ENCODE measurements around the gene EMILIN1.
A peak's percentile ranks its signal among the peaks of the same experiment; 100 is the strongest.
"Not testable (repeated sequence)": the region's sequence is repeated elsewhere in the genome, so short reads cannot be mapped to it uniquely, and the experiment has no call there.

The EMILIN1 gene

DNA sequence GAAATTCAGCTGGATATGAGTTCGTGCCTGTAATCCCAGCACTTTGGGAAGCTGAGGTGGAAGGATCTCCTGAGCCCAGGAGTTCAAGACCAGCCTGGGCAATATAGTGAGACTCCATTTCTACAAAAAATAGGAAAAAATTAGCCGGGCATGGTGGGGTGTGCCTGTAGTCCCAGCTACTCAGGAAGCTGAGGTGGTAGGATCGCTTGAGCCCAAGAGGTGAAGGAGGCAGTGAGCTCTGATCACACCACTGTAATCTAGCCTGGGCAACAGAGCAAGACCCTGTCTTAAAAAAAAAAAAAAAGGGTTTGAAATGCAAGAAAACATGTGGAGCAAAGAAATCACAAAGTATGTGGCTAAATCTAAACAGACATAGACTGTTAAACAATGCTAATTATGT lies 30.7 kb downstream of the EMILIN1 start:
- POLR2A ChIA-PET, result no interaction called here
- TF ChIP-seq CTCF (IDR thresholded peaks at IDR 0.05; ENCODE audit: insufficient read depth, low read length, missing control alignments), result no peak
- CTCF ChIA-PET, result interaction anchor here (0.6 to 4.8 kb wide), 9 partner anchors 12 to 262 kb away, joined by 3 to 36 read pairs (median 3); no protein-coding TSS in a partner anchor
- H3K4me3 ChIP-seq (ENCODE audit: low read depth, low read length), result no peak overlapping the region
- DNase-seq (ENCODE audit: low read depth, low spot score), result no peak

DNA sequence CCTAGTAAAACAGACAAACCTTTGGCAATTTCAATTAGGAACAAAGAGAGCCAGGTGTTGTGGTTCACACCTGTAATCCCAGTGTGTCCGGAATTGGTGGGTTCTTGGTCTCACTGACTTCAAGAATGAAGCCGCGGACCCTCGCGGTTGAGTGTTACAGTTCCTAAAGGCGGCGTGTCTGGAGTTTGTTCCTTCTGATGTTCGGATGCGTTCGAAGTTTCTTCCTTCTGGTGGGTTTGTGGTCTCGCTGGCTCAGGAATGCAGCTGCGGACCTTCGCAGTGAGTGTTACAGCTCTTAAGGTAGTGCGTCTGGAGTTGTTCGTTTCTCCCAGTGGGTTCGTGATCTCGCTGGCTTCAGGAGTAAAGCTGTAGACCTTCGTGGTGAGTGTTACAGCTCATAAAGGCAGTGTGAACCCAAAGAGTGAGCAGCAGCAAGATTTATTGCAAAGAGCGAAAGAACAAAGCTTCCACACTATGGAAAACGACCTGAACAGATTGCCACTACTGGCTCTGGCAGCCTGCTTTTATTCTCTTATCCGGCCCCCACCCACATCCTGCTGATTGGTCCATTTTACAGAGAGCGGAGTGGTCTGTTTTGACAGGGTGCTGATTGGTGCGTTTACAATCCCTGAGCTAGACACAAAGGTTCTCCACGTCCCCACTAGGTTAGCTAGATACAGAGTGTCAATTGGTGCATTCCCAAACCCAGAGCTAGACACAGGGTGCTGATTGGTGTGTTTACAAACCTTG lies 32.4 kb downstream of the EMILIN1 start:
- CTCF ChIA-PET, result interaction anchor here (1.3 to 3.4 kb wide), 5 partner anchors 12 to 170 kb away, joined by 3 to 17 read pairs (median 7); partner anchors contain the start of gene PREB
- H3K4me3 ChIP-seq (ENCODE audit: low read depth, low read length); DNase-seq (ENCODE audit: low read depth, low spot score); POLR2A ChIA-PET: not testable (repeated sequence)

DNA sequence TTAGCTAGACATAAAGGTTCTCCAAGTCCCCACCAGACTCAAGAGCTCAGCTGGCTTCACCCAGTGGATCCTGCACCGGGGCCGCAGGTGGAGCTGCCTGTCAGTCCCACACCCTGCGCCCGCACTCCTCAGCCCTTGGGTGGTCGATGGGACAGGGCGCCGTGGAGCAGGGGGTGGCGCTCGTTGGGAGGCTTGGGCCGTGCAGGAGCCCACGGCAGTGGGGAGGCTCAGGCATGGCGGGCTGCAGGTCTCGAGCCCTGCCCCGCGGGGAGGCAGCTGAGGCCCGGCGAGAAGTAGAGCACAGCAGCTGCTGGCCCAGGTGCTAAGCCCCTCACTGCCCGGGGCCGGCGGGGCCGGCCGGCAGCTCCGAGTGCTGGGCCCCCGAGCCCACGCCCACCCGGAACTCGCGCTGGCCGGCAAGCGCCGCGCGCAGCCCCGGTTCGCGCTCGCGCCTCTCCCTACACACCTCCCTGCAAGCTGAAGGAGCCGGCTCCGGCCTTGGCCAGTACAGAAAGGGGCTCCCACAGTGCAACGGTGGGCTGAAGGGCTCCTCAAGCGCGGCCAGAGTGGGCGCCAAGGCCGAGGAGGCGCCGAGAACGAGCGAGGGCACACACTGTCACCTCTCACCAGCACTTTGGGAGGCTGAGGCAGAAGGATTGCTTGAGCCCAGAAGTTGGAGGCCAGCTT lies 33.1 kb downstream of the EMILIN1 start:
- H3K4me3 ChIP-seq (ENCODE audit: low read depth, low read length); POLR2A ChIA-PET; DNase-seq (ENCODE audit: low read depth, low spot score): not testable (repeated sequence)
- CTCF ChIA-PET, result interaction anchor here (1.3 to 3.9 kb wide), 7 partner anchors 11 to 169 kb away, joined by 6 to 34 read pairs (median 12); partner anchors contain the start of gene PREB

DNA sequence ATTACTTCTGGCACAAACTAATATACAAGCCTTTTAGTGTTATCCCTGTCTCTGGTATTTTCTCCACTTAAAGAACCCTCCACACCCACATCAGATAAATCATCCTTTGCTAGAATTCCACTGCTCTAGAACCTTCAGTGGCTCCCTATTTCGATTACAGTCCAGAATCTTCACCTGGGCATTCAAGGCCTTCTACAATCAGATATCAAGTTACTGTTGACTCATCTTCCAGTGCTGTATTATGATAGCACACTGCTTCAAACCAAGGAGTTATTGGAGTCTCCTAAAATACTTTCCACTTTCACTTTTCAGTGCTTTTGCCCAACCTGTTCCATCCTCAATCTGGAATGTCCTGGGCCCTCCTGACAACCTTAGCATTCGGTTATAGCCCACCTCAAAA lies 37.1 kb downstream of the EMILIN1 start:
- ChIA-PET POLR2A (no interaction called here), CTCF (interaction anchor here (3.9 kb wide), 1 partner anchor 15 kb away, joined by 34 read pairs; no protein-coding TSS in a partner anchor)
- DNase-seq (ENCODE audit: low read depth, low spot score), result no peak
- TF ChIP-seq CTCF (IDR thresholded peaks at IDR 0.05; ENCODE audit: insufficient read depth, low read length, missing control alignments), result no peak
- no peak overlapping the region for H3K4me3 ChIP-seq (ENCODE audit: low read depth, low read length)

GRCh38 chr2:27117995-27118524 lies 39.6 kb downstream of the EMILIN1 start:
- DNase-seq (ENCODE audit: low read depth, low spot score), result no peak
- CTCF ChIA-PET, result interaction anchor here (0.6 to 1.3 kb wide), 3 partner anchors 14 to 73 kb away, joined by 3 to 4 read pairs (median 4); no protein-coding TSS in a partner anchor
- no peak for TF ChIP-seq CTCF (IDR thresholded peaks at IDR 0.05; ENCODE audit: insufficient read depth, low read length, missing control alignments)
- POLR2A ChIA-PET, result no interaction called here
- peak overlapping the region; percentile 59 for H3K4me3 ChIP-seq (ENCODE audit: low read depth, low read length)

DNA sequence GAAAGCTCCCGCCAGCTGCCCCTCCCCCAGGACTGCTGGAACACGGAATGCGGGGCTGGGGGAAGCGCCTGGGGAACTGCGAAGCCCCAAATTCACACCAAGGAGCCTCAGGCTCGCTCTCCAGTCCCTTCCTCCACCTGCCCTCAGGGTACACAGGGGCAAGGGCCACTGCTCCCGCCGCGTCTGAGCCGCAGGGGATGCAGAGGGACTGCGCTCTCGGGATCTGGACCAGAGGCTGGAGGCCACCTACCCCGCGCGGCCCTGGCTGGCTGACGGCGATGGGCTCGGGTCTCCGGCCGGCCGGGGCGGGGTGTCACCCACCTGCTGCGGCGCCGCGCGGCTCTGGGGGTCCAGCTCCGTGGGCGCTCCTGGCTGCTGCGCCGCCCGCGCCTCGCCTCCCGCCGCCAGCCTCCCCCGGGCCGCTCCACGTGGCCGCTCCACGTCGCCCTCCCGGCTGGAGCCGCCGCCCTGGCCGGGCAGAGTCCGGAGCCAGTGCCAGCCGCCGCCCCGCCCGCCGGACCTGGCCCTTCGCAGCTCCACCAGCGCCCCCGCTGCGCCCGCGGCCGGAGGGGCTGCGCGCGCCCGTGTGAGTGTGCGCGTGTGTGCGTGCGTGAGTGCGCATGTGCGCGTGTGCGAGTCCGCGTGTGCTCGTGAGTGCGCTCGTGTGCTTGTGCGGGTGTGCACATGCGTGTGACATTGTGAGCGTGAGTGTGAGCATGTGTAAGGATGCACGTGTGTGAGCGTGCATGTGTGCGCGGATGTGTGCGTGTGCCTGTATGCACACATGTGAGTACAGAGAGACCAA lies 40.3 kb downstream of the EMILIN1 start, which contains the start of gene CGREF1:
CGREF1 (minus strand) TSS at position 604 of the 805 bp plus-strand sequence. CDS start 14,762 bp downstream, outside the sequence.
- CTCF ChIA-PET, result interaction anchor here (0.6 to 1.3 kb wide), 4 partner anchors 13 to 73 kb away, joined by 3 to 4 read pairs (median 4); no protein-coding TSS in a partner anchor
- DNase-seq (ENCODE audit: low read depth, low spot score), result no peak
- POLR2A ChIA-PET, result no interaction called here
- TF ChIP-seq CTCF (IDR thresholded peaks at IDR 0.05; ENCODE audit: insufficient read depth, low read length, missing control alignments), result no peak
- peak within 1 kb of the TSS; percentile 59 for H3K4me3 ChIP-seq (ENCODE audit: low read depth, low read length)

- DNase-seq (ENCODE audit: low read depth, low spot score); POLR2A ChIA-PET: not testable (repeated sequence)
- CTCF ChIA-PET, result interaction anchor here (0.7 to 1.0 kb wide), 2 partner anchors 41 to 72 kb away, joined by 3 to 4 read pairs; no protein-coding TSS in a partner anchor
- peak overlapping the region; percentile 59 for H3K4me3 ChIP-seq (ENCODE audit: low read depth, low read length)
Measured at GRCh38 chr2:27119330-27119670, 40.9 kb downstream of the EMILIN1 start.
